ENCODE measurements around the gene EVA1C.
"Not testable (repeated sequence)": the region's sequence is repeated elsewhere in the genome, so short reads cannot be mapped to it uniquely, and the experiment has no call there.

The EVA1C gene

DNA sequence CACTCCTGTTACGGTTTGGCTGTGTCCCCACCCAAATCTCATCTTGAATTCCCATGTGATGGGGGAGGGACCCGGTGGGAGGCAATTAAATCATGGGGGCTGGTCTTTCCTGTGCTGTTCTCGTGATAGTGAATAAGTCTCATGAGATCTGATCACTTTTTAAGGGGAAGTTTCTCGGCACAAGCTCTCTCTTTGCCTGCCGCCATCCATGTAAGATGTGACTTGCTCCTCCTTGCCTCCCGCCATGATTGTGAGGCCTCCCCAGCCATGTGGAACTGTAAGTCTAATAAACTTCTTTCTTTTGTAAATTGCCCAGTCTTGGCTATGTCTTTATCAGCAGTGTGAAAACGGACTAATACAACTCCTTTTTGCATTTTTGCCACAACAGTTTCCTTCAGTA is 118.3 kb downstream of the EVA1C start:
- DNase-seq (ENCODE audit: low spot score): not testable (repeated sequence)

DNA sequence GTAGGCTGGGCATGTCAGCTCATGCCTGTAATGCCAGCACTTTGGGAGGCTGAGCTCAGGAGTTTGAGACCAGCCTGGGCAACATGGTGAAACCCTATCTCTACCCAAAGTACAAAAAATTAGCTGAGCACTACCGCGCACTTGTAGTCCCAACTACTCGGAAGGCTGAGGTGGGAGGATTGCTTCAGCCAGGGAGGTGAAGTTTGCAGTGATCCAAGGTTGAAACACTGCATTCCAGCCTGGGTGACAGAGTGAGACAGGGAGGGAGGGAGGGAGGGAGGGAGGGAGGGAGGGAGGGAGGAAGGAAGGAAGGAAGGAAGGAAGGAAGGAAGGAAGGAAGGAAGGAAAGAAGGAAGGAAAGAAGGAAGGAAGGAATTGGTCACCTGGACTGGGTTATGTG is 119.1 kb downstream of the EVA1C start:
- DNase-seq (ENCODE audit: low spot score): not testable (repeated sequence)

DNA sequence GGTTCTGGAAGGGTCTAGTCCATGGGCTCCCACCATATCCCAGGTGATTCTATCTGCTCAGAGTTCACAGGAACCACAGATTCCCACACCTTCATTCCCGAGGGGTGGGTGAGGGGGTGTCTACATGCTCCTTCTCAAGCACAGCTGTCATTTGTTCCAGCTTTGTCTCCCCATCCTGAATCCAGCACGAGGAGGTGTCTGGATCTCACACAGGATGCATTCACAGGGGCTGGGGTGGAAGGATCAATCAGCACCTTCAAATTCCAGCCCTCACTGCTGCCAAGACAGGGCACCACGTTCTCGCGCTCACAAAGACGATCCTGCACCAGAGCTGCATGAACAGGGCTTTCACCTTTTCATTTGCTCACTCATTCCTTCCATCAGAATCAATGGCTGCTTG is 120.1 kb downstream of the EVA1C start:
- DNase-seq (ENCODE audit: low spot score): no peak

DNA sequence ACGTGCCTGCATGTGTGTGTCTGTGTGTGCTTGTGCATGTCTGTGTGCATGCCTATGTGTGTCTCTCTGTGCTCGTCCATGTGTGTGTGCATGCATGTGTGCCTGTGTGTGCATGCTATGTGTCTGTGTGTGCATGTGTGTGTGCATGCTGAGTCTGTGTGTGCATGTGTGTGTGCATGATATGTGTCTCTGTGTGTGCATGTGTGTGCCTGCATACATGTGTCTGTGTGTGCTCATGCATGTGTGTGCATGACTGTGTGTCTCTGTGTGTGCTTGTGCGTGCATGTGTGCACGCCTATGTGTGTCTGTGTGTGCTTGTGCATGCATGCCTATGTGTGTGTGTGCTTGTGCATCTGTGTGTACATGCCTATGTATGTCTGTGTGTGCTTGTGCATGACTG is 120.5 kb downstream of the EVA1C start:
- no peak for DNase-seq (ENCODE audit: low spot score)

DNA sequence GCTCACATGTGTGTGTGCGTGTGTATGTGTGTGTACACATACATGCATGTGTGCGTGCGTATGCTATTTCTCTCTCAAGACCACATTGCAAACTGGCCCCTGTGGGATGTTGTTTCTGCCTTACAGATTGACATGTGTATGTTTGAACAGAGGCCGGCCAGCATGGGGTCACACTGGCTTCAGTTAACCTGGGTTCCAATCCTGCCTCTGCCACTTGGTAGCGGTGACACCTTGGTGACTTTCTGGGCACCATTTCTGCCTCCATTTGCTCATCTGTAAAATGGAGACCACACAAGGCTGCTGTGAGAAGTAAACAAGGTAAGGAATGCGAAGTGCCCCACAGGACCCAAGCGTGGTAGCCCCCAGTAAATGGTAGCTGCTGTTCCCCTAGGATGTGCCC is 121.1 kb downstream of the EVA1C start:
- DNase-seq (ENCODE audit: low spot score): no peak

DNA sequence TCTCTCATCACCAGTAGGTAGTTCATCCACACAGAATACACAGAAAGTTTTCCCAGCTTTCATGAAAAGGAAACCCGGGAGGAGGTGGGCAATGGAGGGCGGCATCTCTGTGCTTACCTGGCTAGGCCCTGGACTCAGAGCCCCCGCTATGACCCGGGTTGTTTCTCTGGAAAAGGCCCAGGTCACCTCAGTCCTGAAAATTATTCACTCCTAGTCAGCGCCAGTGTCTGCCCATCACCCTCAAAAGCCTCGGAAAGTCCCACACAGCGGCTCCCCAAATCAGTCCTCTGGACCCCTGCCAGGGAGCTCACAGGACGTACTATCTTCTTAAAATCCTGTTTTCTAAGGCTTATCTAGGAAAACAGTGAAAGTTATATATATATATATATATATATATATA is 121.6 kb downstream of the EVA1C start:
- no peak for DNase-seq (ENCODE audit: low spot score)

DNA sequence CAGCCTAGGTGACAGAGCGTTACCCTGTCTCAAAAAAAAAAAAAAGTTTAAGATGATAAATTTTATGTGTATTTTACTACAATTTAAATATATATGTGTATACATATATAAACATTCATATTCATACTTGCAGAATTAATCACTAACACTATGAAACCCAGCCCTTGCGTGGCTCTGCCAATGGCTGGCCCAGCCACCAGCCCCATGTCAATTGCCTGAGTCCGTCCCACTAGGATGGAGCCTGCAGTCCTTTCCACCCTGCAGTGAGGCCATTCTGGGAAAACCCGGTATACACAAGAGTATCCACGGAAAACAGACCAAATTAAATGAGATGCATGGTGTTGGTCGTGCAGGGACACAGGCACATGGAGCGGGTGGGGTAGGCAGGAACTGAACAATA is 123.1 kb downstream of the EVA1C start:
- DNase-seq (ENCODE audit: low spot score): no peak

DNA sequence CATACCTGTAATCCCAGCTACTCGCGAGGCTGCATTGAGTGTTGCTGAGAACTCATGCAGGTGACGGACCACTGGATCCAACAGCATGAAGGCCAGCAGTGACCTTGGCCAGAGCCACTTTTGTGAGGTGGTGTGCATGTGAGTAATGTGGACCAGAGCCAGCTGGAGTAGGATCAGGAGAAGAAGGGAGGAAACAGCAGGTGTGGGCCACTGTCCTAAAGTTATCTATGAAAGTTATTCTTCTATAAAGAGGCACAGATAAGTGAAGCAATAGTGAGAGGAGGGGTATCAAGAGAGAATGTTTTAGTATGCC is 125.0 kb downstream of the EVA1C start:
- no peak for DNase-seq (ENCODE audit: low spot score)

DNA sequence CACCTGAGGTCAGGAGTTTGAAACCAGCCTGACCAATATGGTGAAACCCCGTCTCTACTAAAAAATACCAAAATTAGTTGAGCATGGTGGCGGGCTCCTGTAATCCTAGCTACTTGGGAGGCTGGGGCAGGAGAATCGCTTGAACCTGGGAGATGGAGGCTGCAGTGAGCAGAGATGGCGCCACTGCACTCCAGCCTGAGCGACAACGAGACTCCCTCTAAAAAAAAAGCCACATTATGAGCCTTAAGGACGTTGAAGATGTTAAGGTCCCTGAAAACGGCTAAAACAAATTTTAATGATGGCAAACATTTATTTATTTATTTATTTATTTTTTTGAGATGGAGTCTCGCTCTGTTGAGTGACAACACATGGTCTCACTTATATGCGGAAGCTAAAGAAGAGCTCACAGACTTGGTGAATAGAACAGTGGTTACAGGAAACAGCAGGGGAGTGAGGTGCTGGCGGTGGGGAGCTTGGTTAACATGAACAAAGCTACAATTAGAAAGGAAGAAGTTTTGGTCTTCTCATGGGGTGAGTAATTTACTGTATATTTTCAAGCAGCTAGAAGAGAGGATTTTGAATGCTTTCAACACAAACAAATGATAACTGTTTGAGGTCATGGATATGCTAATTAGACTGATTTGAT is 125.8 kb downstream of the EVA1C start:
- DNase-seq (ENCODE audit: low spot score): no peak

DNA sequence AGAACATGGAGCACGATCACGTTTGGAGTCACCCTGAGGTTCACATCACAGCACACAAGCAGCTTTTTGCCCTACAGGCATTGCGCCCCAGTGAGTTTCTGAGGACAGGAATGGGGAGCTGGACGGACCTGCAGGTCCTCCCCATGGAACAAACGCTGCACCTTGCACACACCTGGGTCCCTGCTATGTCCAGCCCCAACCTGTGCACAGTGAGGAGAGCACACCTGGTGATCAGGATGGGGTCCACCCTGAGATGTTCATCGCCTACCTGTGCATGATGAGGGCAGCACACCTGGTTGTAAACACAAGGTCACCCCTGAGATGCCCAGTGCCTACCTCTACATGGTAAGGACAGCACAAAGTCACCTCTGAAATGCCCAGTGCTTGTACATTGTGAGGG is 126.9 kb downstream of the EVA1C start:
- no peak for DNase-seq (ENCODE audit: low spot score)

DNA sequence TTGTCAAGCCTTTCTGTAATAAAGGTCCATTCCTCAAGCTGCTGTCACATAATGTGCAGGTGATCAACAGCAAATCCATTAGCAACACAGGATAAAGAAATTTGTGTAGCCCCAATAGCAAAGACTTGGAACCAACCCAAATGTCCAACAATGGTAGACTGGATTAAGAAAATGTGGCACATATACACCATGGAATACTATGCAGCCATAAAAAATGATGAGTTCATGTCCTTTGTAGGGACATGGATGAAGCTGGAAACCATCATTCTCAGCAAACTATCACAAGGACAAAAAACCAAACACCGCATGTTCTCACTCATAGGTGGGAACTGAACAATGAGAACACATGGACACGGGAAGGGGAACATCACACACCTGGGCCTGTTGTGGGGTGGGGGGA is 130.6 kb downstream of the EVA1C start:
- DNase-seq (ENCODE audit: low spot score): not testable (repeated sequence)

DNA sequence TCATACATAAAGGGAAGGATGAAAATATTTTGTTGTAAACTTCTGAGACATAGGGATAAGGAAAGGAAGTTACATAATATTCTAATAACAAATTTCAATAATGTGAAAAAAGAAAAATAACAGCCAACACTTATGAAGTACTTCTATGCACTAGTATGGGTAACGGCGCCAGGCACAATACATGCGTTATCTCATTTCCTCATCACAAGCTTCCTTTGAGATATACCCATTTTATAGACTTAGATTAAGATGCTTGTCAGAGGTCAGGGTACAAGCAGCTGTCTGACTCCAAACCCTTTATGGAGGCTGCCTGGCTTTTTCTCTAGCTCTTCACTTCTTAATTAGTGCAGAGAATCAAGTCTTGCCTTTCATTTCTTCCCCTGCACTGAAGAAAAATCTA is 131.5 kb downstream of the EVA1C start:
- DNase-seq (ENCODE audit: low spot score): no peak

DNA sequence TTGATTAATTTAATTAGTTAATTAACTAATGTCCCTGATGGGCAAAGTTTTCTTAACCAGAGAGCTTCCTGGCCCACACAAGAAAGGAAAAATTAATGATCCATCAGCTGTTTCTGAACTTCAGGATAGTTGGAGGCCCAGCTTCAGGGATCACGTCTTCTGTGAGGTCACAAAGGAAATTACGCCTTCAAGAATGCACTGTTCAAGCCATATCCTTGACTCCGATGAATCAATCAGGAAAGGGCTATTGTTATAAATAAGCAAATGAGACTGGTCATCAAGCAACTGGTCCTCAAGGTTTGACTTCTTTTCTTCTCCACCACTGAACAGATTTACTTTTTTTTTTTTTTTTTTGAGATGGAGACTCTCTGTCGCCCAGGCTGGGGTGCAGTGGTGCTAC is 132.2 kb downstream of the EVA1C start:
- no peak for DNase-seq (ENCODE audit: low spot score)

DNA sequence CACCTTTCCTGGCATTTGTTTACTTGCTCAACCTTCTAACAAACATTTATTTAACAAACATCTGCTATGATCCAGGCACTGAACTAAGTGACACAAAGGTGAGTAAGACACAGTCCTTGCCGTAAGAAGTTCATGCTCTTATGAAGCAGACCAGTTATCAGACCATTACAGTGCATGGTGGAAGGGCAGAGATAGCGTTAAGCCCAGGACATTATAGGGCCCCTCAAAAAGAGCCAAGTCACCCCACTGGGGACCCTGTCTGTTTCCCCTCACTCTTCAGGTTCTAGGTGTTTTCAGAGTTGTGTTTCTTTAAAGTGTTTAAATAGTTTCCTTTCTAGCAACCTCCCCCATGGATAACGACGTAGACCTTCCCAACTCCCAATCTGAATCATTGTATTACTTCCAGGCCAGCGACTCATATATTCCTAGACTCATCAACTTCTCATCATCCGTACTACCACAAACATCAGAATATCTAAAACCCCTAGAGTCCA is 133.5 kb downstream of the EVA1C start:
- no peak for DNase-seq (ENCODE audit: low spot score)

DNA sequence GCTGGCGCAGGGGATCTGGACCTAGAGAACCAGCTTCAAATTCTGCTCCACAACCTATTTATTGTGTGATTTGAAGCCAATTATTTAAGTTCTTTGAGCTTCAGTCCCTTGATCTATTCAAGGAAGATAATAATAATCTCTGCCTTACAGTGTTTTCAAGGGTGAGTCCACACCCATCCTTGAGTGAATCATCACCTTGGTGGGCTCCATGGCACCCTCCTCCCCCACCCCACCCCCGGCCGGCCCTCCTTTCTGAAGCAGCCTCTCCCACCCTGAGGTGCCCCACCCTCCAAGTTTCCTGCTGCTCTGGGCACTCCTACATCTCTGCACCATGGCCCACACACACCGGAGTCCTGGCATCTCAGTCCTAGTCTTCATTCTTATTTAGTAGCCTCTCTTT is 134.5 kb downstream of the EVA1C start:
- no peak for DNase-seq (ENCODE audit: low spot score)

DNA sequence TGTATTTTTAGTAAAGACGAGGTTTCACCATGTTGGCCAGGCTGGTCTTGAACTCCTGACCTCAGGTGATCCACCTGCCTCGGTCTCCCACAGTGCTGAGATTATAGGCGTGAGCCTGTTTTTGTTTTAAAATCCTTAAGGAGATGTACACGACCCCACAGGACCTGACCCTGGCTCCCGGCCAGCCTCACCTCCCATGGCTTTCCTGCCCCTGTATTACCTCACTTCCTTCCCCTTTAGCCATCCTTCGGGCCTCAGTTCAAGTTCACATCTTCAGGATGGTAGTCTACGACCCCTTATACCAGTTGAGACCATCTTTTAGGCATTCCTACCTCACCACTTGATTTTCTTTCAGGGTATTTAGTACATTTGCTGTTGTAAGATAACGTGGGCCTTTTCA is 136.5 kb downstream of the EVA1C start:
- DNase-seq (ENCODE audit: low spot score): no peak

DNA sequence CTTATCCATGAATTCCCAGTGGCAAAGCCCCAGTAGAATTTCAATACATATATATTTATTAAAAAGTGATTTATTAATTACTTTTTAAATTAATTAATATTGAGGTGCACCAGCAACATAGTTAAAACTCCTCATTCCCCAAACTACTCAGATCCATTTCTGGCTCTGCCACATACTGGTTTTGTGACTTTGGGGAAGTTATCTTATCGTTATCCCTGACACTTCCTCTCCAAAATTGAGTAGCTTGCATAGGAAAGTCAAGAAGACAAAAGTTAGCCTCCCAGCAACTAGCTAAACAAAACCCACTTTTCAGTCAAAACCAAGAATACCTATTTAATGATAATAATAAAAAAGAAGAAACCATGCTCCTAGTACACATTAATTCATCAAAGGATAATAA is 136.9 kb downstream of the EVA1C start:
- no peak for DNase-seq (ENCODE audit: low spot score)

DNA sequence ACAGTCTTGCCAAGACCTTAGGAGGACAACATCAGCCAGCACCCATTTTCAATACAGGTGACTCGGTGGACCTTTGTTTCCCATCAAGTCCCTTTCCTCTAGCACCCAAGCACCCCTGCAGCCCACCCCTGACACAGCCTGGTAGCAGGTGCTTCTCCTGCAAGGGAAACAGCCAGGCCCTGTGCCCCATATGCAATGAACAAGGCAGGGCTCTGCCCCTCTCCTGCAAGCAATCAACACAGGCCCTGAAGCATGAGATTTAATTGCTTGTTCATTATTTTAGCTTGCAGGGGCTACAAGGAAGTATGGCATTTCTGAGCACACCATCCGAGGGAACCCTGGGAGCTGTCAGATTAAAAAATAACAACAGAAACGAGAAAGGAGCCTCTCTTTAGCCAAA is 137.4 kb downstream of the EVA1C start:
- no peak for DNase-seq (ENCODE audit: low spot score)

DNA sequence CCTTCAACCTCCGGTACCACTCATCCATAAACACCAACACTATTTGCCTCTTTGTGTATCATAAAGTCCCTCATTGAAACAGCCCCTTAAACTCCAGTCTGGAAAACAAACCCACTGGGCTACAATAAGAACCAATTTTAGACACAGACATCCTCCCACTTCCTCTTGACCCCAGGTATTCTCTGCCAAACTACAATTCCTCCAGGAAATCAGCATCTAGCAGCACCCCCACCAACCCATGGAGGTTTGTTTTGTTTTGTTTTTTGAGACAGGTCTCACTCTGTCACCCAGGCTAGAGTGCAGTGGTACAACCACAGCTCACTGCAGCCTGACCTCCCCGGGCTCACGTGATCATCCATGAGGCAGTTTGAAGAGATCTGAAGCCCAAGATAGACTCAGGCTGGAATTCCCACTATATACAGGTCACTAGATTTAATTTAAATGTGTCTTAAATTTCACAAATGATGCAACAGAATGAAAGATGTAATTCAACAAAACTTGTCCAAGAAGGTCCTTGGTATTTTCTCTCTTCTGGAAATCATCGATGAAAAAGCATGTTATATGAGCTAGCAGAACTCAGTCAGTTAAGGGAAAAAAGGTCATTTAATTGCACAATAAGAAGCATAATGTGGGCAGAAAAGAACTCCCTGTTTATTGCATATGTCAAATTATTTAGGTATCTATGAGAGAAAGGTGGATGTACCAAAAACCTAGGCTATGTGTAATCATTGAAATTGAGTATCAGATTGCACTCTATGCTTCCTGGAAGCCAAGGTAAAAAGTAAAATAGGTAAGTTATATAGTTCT is 142.5 kb downstream of the EVA1C start:
- no peak for DNase-seq (ENCODE audit: low spot score)

DNA sequence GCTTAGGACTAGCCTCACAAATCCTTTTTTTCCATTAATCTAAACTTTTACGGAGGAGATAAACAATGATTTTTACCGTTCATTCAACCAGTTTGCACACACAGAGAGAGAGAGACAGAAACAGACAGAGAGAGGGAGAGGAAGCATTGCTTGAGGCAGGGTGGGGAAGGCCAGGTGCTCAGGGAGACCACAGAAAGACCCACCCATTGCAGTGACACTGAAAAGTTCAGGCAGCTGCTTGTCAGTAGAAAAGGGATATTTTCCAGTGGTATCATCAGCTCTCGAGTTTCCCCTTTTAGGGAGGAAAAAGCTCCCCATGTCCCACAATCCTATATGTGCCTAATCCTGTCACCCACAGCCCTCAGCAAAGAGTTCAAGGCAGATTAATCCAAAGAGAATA is 145.6 kb downstream of the EVA1C start:
- DNase-seq (ENCODE audit: low spot score): no peak

DNA sequence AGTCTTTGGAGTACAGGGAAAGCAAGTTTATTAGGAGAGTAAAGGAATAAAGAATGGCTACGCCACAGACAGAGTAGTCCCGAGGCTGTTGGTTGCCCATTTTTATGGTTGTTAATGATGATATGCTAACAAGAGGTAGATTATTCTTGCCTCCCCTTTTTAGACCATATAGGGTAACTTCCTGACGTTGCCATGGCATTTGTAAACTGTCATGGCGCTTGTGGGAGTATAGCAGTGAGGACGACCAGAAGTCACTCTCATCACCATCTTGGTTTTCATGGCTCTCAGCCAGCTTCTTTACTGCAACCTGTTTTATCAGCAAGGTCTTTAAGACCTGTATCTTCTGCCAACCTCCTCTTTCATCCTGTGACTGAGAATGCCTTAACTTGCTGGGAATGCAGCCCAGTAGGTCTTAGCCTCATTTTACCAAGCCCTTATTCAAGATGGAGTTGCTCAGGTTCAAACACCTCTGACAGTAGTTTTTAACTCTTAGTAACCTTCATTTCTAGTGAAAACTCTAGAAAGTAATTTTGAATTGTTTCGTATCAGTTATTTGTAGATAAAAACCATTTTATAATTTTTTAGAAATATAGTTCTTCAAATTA is 146.6 kb downstream of the EVA1C start:
- no peak for DNase-seq (ENCODE audit: low spot score)

DNA sequence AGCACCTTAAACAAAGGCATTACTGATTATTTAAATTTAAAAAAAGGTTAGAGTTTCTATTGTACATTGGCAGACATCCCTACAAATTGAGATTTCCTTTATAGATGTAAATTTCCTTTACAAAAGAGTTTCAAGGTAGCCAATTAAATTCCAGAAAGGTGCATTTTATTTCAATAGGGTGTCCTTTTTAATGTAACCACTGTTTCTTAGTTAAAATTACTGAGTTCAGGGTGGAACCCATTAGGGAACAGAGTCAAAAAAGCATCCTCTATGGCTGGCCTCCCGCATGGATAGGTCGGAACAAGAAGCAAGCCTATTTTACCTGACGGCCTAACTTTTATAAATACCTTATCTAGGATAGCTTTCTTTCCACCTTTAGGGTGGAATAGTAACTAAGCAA is 148.4 kb downstream of the EVA1C start:
- no peak for DNase-seq (ENCODE audit: low spot score)

DNA sequence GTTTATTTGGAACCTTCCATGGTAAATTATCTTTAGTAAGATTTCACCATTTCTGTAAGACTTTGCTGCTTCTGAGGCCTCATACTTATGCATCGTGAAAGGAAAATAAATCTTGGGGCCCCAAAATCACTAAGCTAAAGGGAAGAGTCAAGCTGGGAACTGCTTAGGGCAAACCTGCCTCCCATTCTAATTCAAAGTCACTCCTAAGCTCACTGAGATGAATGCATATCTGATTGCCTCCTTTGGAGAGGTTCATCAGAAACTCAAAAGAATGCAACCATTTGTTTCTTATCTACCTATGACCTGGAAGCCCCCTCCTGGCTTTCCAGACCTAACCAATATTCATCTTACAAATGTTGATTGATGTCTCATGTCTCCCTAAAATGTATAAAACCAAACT is 149.0 kb downstream of the EVA1C start:
- DNase-seq (ENCODE audit: low spot score): not testable (repeated sequence)

DNA sequence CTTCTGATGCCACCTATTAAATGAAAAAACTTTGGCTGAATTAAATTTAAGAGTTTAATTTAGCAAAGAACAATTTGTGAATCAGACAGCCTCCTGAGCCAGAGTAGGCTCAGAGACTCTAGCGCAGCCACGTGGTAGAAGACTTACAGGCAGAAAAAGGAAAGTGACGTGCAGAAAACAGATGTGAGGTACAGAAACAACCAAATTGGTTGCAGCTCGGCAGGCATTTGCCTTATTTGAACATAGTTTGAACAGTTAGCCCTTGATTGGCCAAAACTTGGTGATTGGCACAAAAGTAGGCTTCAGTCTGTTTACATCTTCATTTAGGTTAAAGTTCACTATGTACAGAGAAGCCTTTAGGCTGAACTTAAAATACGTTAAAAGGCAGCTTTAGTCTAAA is 149.9 kb downstream of the EVA1C start:
- peak; percentile 25 for DNase-seq (ENCODE audit: low spot score)

Measured in hepatic stellate cell (primary cell).